BLaER1 treated with 17β-estradiol and CSF1 and Interleukin-3, amounts not matched to agents 10 nM and 100 nM (cell line): ENCODE measurements around the gene ATP1A1.

Experiments used
- H3K27ac ChIP-seq, 11 experiments: shearing (Covaris generic); formaldehyde crosslinking; 2 replicates each; pipeline ENCODE4 v1.8.1; 2022
- H3K27me3 ChIP-seq, 11 experiments: shearing (Covaris generic); formaldehyde crosslinking; 2 replicates each; pipeline ENCODE4 v1.8.1; 2022
- H3K36me3 ChIP-seq, 11 experiments: shearing (Covaris generic); formaldehyde crosslinking; 2 replicates each; pipeline ENCODE4 v1.8.1; 2022
- H3K4me1 ChIP-seq, 10 experiments: shearing (Covaris generic); formaldehyde crosslinking; 2 replicates each; pipeline ENCODE4 v1.8.1; 2022
- H3K4me2 ChIP-seq, 11 experiments: shearing (Covaris generic); formaldehyde crosslinking; 2 replicates each; pipeline ENCODE4 v1.8.1; 2022
- H3K4me3 ChIP-seq, 10 experiments: shearing (Covaris generic); formaldehyde crosslinking; 2 replicates each; pipeline ENCODE4 v1.8.1; 2022
- H3K9ac ChIP-seq, 11 experiments: shearing (Covaris generic); formaldehyde crosslinking; 2 replicates each; pipeline ENCODE4 v1.8.1; 2022
- H3K9me3 ChIP-seq, 11 experiments: shearing (Covaris generic); formaldehyde crosslinking; replicated peaks in 1 of 11; 2 replicates each; pipeline ENCODE4 v1.8.1; 2022
- H4K20me1 ChIP-seq, 11 experiments: shearing (Covaris generic); formaldehyde crosslinking; 2 replicates each; pipeline ENCODE4 v1.8.1; 2022
- Cebpa-rat ChIP-seq, 11 experiments: shearing (Covaris generic); IDR thresholded peaks; 2 replicates each; pipeline ENCODE4 v1.8.1; 2022

Gene ATP1A1

GRCh38 chr1:116330846-116331245, 42.2 kb upstream of the ATP1A1 start:
- peaks cover 0 to 6% (median 4%) of the 10 kb centered on the region in 10 experiments; a peak in 6 of 20 replicates for H3K4me1 ChIP-seq
- H3K9ac ChIP-seq: no peak overlapping the region
- no peaks in the 10 kb centered on the region for H3K36me3 ChIP-seq
- no peak for TF ChIP-seq Cebpa-rat (IDR thresholded peaks at IDR 0.05)
- H4K20me1 ChIP-seq: no peaks in the 10 kb centered on the region
- H3K9me3 ChIP-seq: no peaks in the 10 kb centered on the region
- H3K4me3 ChIP-seq: no peak overlapping the region
- no peaks in the 10 kb centered on the region for H3K27me3 ChIP-seq
- H3K27ac ChIP-seq: no peak overlapping the region
- H3K4me2 ChIP-seq: no peak overlapping the region

- Histone ChIP-seq H3K27ac (no peak overlapping the region), H3K4me2 (no peak overlapping the region), H3K9ac (no peak overlapping the region)
Observed at GRCh38 chr1:116331523-116331922, 41.5 kb upstream of the ATP1A1 start.

GRCh38 chr1:116332451-116332850, 40.6 kb upstream of the ATP1A1 start:
- TF ChIP-seq Cebpa-rat (IDR thresholded peaks at IDR 0.05): no peak
- no peak overlapping the region for H3K27ac ChIP-seq

More at GRCh38 chr1:116331523-116331922, 41.5 kb upstream of the ATP1A1 start:
- TF ChIP-seq Cebpa-rat (IDR thresholded peaks at IDR 0.05): no peak
- no peak overlapping the region for H3K4me3 ChIP-seq
- H3K27me3 ChIP-seq: no peaks in the 10 kb centered on the region
- no peaks in the 10 kb centered on the region for H4K20me1 ChIP-seq
- no peaks in the 10 kb centered on the region for H3K36me3 ChIP-seq
- H3K9me3 ChIP-seq: no peaks in the 10 kb centered on the region
- no peaks in the 10 kb centered on the region for H3K4me1 ChIP-seq

GRCh38 chr1:116333171-116334014, 39.7 kb upstream of the ATP1A1 start:
- no peak overlapping the region for H3K4me2 ChIP-seq
- H3K27me3 ChIP-seq: no peaks in the 10 kb centered on the region
- no peaks in the 10 kb centered on the region for H3K4me1 ChIP-seq
- TF ChIP-seq Cebpa-rat (IDR thresholded peaks at IDR 0.05): no peak
- H3K36me3 ChIP-seq: no peaks in the 10 kb centered on the region
- H3K4me3 ChIP-seq: no peak overlapping the region
- no peak overlapping the region for H3K27ac ChIP-seq
- no peaks in the 10 kb centered on the region for H4K20me1 ChIP-seq
- no peaks in the 10 kb centered on the region for H3K9me3 ChIP-seq
- H3K9ac ChIP-seq: no peak overlapping the region

More at GRCh38 chr1:116332451-116332850, 40.6 kb upstream of the ATP1A1 start:
- Histone ChIP-seq H3K9ac (no peak overlapping the region), H4K20me1 (no peaks in the 10 kb centered on the region), H3K36me3 (no peaks in the 10 kb centered on the region), H3K4me2 (no peak overlapping the region), H3K27me3 (no peaks in the 10 kb centered on the region), H3K9me3 (no peaks in the 10 kb centered on the region), H3K4me1 (no peaks in the 10 kb centered on the region), H3K4me3 (no peak overlapping the region)

DNA sequence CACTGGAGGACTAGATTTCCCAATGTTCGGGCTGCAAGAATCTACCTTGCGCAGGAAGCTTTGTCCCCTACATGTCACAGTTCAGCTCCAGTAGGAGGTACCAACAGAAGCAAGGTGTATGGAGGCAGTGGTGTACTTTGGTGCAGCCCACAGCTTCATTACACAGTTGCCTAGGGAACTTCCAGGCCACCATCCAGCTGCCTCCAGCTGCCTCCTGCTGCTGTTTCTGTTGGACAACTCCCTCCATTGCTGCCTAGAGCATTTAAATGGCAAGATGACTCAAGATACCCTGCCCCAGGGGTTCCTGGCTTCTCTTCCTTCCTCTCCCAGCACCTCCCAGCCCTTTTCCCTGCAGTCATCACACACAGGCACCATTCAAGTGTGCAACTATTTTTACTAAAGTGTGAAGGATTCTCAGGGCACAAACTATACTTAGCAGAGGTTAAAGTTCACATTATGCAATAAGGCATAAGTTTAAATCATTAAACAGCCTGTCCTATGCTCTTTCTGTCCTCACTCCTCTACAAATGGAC, 39.0 kb upstream of the ATP1A1 start:
- H3K27ac ChIP-seq: no peak overlapping the region
- H3K9me3 ChIP-seq: no peaks in the 10 kb centered on the region
- no peaks in the 10 kb centered on the region for H3K36me3 ChIP-seq
- no peak overlapping the region for H3K4me2 ChIP-seq
- H3K4me1 ChIP-seq: no peaks in the 10 kb centered on the region
- H3K9ac ChIP-seq: no peak overlapping the region
- no peaks in the 10 kb centered on the region for H4K20me1 ChIP-seq
- no peak overlapping the region for H3K4me3 ChIP-seq
- no peaks in the 10 kb centered on the region for H3K27me3 ChIP-seq
- TF ChIP-seq Cebpa-rat (IDR thresholded peaks at IDR 0.05): no peak

DNA sequence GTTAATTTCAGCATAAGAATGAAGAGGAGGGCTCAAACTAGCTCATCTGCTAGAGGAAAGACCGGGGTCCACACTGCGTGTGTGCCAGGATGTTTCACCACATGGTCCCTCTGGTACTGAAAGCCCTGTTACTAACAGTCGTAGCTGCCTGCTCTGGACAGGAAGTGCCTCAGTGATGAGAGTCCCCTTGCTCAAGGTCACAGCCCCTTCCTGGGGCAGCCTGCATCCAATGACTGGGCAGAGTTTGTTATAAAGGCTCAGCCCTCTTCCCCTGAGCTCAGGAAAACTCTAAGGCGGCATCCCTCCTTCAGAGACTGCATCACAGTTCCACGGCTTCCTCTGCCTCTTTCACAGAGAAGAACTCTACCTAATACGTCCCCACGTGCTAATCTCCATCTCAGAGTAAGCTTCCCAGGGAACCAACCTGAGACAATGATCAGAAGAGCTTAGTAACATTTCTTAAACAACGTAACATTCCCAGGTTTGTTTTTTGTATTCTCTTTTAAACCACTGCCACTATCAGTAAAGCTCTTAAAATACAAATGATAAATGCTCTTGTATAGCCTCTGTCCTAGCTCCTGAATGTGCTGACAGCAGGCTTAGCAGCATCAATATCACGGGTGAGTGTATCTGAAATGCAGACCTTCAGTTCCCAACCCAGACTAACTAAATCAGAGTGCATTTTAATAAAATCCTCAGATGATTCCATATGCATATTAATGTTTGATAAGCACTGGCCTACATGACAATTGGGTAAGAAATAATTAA, 38.0 kb upstream of the ATP1A1 start:
- H3K4me1 ChIP-seq: no peaks in the 10 kb centered on the region
- H3K36me3 ChIP-seq: no peaks in the 10 kb centered on the region
- H3K9me3 ChIP-seq: no peaks in the 10 kb centered on the region
- TF ChIP-seq Cebpa-rat (IDR thresholded peaks at IDR 0.05): no peak
- H4K20me1 ChIP-seq: no peaks in the 10 kb centered on the region
- no peak overlapping the region for H3K27ac ChIP-seq
- H3K4me3 ChIP-seq: no peak overlapping the region
- no peaks in the 10 kb centered on the region for H3K27me3 ChIP-seq
- H3K9ac ChIP-seq: no peak overlapping the region
- no peak overlapping the region for H3K4me2 ChIP-seq

DNA sequence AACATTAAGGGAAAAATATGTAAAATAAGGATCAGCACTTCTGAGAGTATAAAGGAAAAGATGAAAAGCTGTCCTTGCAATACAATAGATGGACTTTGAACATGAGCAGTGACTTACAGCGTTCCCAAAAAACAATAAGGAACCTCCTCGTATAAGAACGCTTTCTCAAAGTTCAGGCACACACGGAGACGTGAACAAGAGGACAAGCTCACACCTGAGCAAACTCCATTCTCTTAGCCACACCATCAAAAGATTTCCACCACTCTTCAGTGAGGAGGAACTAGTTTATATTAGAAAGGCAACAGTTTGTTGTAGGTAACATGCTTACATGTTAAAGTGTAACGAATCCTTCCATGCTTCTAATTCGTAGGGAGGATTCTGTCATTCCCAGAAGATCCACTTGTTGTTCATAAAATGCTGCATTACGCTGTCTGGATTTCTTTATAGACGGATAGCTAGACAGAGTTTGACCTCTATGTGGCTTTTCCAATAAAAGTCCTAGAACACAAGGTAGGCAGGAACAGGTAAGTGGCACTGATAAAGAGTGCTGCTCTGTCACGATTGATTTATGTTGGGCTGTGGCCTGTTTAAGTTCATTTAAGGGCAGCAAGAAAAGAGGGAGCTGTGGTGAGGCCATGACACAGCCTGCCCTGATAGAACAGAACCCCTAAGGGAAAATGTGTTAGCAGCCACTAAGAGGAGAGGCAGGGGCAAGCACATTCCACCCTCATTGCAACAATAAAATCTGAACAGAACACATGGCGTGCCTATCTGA, 37.0 kb upstream of the ATP1A1 start:
- Histone ChIP-seq H4K20me1 (no peaks in the 10 kb centered on the region), H3K36me3 (no peaks in the 10 kb centered on the region), H3K4me1 (no peaks in the 10 kb centered on the region), H3K27me3 (no peaks in the 10 kb centered on the region), H3K9ac (no peak overlapping the region), H3K4me3 (no peak overlapping the region), H3K4me2 (no peak overlapping the region), H3K9me3 (no peaks in the 10 kb centered on the region), H3K27ac (no peak overlapping the region)
- no peak for TF ChIP-seq Cebpa-rat (IDR thresholded peaks at IDR 0.05)

GRCh38 chr1:116337398-116337797, 35.6 kb upstream of the ATP1A1 start:
- no peak for TF ChIP-seq Cebpa-rat (IDR thresholded peaks at IDR 0.05)
- no peaks in the 10 kb centered on the region for H3K27me3 ChIP-seq
- no peaks in the 10 kb centered on the region for H3K36me3 ChIP-seq
- no peak overlapping the region for H3K4me2 ChIP-seq
- no peaks in the 10 kb centered on the region for H3K9me3 ChIP-seq
- H3K4me3 ChIP-seq: no peak overlapping the region
- no peaks in the 10 kb centered on the region for H3K4me1 ChIP-seq
- H3K9ac ChIP-seq: no peak overlapping the region
- no peak overlapping the region for H3K27ac ChIP-seq
- H4K20me1 ChIP-seq: no peaks in the 10 kb centered on the region

DNA sequence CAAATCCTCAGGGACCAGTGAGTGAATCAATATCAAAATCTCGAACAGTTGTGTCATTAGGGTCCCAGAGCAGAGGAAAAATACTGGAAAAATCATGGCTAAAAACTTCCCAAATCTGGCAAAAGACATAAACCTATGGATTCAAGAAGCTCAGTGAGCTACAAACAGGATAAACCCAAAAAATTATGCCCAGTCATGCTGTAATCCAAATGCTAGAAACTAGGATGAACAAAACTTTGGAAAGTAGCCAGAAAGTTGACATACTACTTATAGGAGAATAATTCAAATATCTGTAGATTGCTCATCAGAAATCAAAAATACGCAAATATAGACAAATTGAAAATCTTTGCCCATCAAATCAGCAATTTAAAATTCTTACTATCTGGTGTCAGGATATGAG, 34.6 kb upstream of the ATP1A1 start:
- H3K36me3 ChIP-seq: no peaks in the 10 kb centered on the region
- no peak overlapping the region for H3K4me3 ChIP-seq
- no peak overlapping the region for H3K4me2 ChIP-seq
- no peak for TF ChIP-seq Cebpa-rat (IDR thresholded peaks at IDR 0.05)
- H3K4me1 ChIP-seq: no peaks in the 10 kb centered on the region
- no peaks in the 10 kb centered on the region for H3K9me3 ChIP-seq
- H3K27ac ChIP-seq: no peak overlapping the region
- no peaks in the 10 kb centered on the region for H4K20me1 ChIP-seq
- H3K9ac ChIP-seq: no peak overlapping the region
- H3K27me3 ChIP-seq: no peaks in the 10 kb centered on the region
